AG09319 (cell line): ENCODE results near the gene LUC7L2.
"Not testable (repeated sequence)": the region's sequence is repeated elsewhere in the genome, so short reads cannot be mapped to it uniquely, and the experiment has no call there.

Experiments used
- DNase-seq: peaks from one replicate; pipeline ENCODE4 v3.0.0-alpha.2; 2010; ENCODE audit warnings: low read depth; ENCODE audit errors: extremely low read depth
- TF ChIP-seq, protein P1 (sequence below): IDR thresholded peaks from 2 replicates; pipeline ENCODE4 v1.5.1; 2011; ENCODE audit warnings: low read depth, mild to moderate bottlenecking, inconsistent platforms, low read length, moderate library complexity

The LUC7L2 gene

DNA sequence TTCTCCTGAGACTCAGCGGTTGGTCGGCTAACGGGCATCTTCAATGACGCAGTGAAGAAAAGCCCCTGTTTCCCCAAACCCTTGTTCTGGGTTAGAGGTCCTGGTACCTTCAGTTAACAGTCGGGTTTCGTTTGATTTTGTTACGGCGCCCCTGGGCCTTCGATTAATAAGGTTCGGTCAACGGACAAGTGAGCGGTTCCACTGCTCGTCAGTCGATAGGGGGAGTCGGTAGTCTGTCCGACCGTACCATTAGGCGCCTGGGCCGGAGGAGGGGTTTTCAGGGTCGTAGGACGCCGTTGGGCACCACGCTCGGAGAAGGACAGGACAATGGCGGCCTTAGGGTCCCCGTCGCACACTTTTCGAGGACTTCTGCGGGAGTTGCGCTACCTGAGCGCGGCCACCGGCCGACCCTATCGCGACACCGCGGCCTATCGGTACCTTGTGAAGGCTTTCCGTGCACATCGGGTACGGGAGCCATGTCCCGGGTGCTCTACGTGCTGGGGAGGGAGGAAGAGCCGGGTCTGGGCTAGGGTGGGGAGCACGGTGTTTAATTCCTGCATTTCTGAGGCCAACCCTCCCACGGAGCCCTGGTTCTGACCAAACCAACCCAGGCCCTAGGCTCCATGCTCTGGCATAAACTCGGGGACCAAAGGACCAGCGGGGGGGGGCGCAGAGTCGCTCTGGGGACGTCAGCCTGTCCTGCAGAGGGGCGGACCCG is 18.5 kb upstream of the LUC7L2 start, which contains the start of gene FMC1:
Gene FMC1, plus strand, starts transcription at position 280 of the 718 bp plus-strand sequence. Its CDS starts 48 bp downstream, at position 328.
- DNase-seq = peak; percentile 87
- TF ChIP-seq, protein P1, sequence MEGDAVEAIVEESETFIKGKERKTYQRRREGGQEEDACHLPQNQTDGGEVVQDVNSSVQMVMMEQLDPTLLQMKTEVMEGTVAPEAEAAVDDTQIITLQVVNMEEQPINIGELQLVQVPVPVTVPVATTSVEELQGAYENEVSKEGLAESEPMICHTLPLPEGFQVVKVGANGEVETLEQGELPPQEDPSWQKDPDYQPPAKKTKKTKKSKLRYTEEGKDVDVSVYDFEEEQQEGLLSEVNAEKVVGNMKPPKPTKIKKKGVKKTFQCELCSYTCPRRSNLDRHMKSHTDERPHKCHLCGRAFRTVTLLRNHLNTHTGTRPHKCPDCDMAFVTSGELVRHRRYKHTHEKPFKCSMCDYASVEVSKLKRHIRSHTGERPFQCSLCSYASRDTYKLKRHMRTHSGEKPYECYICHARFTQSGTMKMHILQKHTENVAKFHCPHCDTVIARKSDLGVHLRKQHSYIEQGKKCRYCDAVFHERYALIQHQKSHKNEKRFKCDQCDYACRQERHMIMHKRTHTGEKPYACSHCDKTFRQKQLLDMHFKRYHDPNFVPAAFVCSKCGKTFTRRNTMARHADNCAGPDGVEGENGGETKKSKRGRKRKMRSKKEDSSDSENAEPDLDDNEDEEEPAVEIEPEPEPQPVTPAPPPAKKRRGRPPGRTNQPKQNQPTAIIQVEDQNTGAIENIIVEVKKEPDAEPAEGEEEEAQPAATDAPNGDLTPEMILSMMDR = peak; percentile 16; the same call in 1 of the 2 replicates

DNA sequence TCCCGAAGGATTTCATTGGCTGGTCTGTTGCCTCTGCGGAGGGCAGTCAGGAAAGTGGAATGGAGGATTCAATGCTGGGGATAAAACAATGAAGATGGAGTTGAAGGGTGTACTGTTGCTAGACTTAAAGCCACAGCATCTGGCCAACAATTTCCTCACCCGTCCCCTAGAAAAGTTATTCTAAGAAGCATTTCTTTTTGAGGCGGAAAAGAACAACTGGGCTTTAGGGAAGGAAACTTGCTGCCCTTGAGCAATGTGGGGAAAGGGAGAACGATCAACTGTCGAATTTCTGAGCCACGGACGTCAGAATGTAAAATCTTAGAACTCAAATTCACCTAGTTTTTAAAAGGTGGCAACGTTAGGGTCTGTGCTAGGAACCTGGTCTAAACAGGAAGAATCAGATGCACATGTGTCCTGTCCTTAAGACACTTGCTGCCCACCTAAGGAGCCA is 17.9 kb upstream of the LUC7L2 start:
- TF ChIP-seq, protein P1 = no peak

DNA sequence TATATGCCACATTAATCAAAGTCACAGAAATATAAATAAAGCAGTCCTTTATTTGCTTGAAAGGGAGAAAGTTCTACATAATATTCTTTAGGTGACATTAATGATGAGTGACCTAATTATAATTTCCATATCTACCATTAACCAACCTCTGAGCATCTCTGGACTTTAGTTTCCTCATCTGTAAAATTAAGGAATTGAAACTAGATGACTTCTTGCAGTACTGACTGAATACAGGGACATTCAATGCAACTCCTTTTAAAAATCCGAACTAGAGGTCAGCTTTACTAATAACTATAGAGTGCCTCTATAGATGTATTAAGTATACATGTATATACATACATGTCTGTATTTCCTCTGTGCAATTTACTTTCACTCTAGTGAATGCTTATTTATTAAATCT is 14.7 kb upstream of the LUC7L2 start:
- no peak for DNase-seq

More for the DNA sequence above, 17.9 kb upstream of the LUC7L2 start:
- no peak for DNase-seq

GRCh38 chr7:139351027-139351426 is 8.7 kb upstream of the LUC7L2 start:
- no peak for DNase-seq
- TF ChIP-seq, protein P1 = no peak

More for the DNA sequence above, 14.7 kb upstream of the LUC7L2 start:
- TF ChIP-seq, protein P1 = no peak

- TF ChIP-seq, protein P1 = no peak
These were observed 5.0 kb upstream of the LUC7L2 start for GRCh38 chr7:139354729-139355128.

DNA sequence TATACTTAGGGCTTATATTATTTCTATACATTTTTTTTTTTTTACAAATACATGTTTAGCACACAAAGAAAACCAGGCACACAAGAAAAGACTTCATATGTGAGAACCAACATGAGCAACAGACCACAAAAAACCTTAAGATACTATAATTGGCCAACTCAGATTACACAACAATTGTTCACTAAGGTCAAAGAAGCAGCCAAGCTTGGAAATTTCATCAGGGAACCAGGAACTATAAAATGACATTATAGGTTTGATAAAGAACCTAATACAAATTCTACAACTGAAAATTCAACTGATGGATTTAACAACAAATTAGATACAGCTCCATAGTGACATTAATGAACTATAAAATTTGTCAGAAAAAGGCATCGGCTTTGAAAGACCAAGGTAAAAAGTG is 4.4 kb upstream of the LUC7L2 start:
- no peak for DNase-seq
- TF ChIP-seq, protein P1 = no peak

More at GRCh38 chr7:139354729-139355128, 5.0 kb upstream of the LUC7L2 start:
- DNase-seq = no peak

- DNase-seq = not testable (repeated sequence)
These were observed 1.8 kb upstream of the LUC7L2 start for GRCh38 chr7:139357729-139358506.
